Activated B cell treated with CpG ODN at 0.5 μM for 24 hours (primary cell): ENCODE data around the gene ZNF232. TPM values are rescaled to one million over a fixed set of nuclear protein-coding genes. Genes with fewer than 3 reads are reported as not detected.
"Not testable (repeated sequence)": the region's sequence is repeated elsewhere in the genome, so short reads cannot be mapped to it uniquely, and the experiment has no call there.

Source experiments
- ATAC-seq: fragments of 200-7000 bp; cut with Tn5 transposase; one replicate; pipeline ENCODE4 v1.10.0; 2021; ENCODE audit warnings: low read depth, mild to moderate bottlenecking, moderate library complexity
- CTCF ChIA-PET: fragments of 350-600 bp; sonication (Branson Sonifier 250); formaldehyde crosslinking; loops from one replicate; lab custom pipeline; 2021; ENCODE audit warnings: antibody characterized with exemption; lab: Charles Lee
- POLR2A ChIA-PET: fragments of 350-600 bp; sonication (Branson Sonifier 250); formaldehyde crosslinking; loops from one replicate; lab custom pipeline; 2021; ENCODE audit warnings: antibody characterized with exemption; lab: Charles Lee
- DNase-seq: peaks from one replicate; pipeline ENCODE4 v3.0.0; 2022
- H3K27ac Mint-ChIP-seq: one replicate; pipeline ENCODE4 v1.8.0; 2020; ENCODE audit warnings: mixed read lengths
- H3K27me3 Mint-ChIP-seq: one replicate; pipeline ENCODE4 v1.8.0; 2021; ENCODE audit warnings: mixed read lengths
- H3K36me3 Mint-ChIP-seq: one replicate; pipeline ENCODE4 v1.8.0; 2021; ENCODE audit warnings: low read depth, mixed read lengths
- H3K4me1 Mint-ChIP-seq: one replicate; pipeline ENCODE4 v1.8.0; 2021; ENCODE audit warnings: mixed read lengths
- H3K4me3 Mint-ChIP-seq: one replicate; pipeline ENCODE4 v1.8.0; 2020; ENCODE audit warnings: mild to moderate bottlenecking, mixed read lengths
- H3K9me3 Mint-ChIP-seq: one replicate; pipeline ENCODE4 v1.8.0; 2020; ENCODE audit warnings: mixed read lengths
- intact Hi-C: fragments of 100-400 bp; cut with micrococcal nuclease; formaldehyde crosslinking; loops from one replicate; pipeline ENCODE4 v1.15.1; 2024
- total RNA-seq: library from RNA; stranded (reverse); gene quantifications from 2 replicates; pipeline ENCODE4 v1.2.3, GENCODE V29; 2022
- TF ChIP-seq, protein P1 (sequence below): fragments of 200-600 bp; IDR thresholded peaks from one replicate; pipeline ENCODE4 v1.8.0; 2022; ENCODE audit warnings: antibody characterized with exemption, mild to moderate bottlenecking

ZNF232 gene
- total RNA-seq, 1 donor from 2014 or later, result 14.8 TPM

GRCh38 chr17:5131146-5131715 lies 19.6 kb upstream of the ZNF232 start:
- H3K36me3 Mint-ChIP-seq, result no peaks in the 10 kb centered on the region
- H3K27ac Mint-ChIP-seq, result no peak overlapping the region
- CTCF ChIA-PET, result no interaction called here
- H3K27me3 Mint-ChIP-seq, result peaks cover 10% of the 10 kb centered on the region
- TF ChIP-seq, protein P1, sequence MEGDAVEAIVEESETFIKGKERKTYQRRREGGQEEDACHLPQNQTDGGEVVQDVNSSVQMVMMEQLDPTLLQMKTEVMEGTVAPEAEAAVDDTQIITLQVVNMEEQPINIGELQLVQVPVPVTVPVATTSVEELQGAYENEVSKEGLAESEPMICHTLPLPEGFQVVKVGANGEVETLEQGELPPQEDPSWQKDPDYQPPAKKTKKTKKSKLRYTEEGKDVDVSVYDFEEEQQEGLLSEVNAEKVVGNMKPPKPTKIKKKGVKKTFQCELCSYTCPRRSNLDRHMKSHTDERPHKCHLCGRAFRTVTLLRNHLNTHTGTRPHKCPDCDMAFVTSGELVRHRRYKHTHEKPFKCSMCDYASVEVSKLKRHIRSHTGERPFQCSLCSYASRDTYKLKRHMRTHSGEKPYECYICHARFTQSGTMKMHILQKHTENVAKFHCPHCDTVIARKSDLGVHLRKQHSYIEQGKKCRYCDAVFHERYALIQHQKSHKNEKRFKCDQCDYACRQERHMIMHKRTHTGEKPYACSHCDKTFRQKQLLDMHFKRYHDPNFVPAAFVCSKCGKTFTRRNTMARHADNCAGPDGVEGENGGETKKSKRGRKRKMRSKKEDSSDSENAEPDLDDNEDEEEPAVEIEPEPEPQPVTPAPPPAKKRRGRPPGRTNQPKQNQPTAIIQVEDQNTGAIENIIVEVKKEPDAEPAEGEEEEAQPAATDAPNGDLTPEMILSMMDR, result no peak
- intact Hi-C loops, result no loop called here
- ATAC-seq (no peak), DNase-seq (no peak)
- no peak overlapping the region for H3K4me3 Mint-ChIP-seq
- POLR2A ChIA-PET, result no interaction called here
- H3K4me1 Mint-ChIP-seq, result no peaks in the 10 kb centered on the region
- H3K9me3 Mint-ChIP-seq, result no peaks in the 10 kb centered on the region

DNA sequence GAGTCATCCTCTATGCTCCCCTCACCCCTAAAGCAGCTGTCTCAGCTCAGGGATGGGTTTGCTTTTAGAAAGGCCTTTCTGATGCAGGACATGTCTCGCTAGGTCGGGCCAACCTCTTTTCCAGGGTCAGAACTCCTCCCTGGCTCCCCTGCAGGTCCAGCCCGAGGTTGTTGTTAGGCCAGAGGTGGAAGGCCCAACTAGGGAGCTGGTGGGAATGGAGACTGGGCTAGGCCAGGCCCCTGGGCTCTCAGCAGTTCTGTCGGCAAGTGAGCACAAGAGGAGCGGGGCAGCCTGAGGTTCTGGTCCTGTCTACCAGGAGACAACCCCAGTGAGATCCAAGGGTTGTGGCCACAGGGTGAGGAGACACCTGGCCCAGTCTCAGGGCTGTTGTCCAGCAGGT lies 19.0 kb upstream of the ZNF232 start:
- H3K36me3 Mint-ChIP-seq, POLR2A ChIA-PET, H3K27ac Mint-ChIP-seq, DNase-seq, ATAC-seq, H3K4me3 Mint-ChIP-seq, H3K4me1 Mint-ChIP-seq, H3K9me3 Mint-ChIP-seq, intact Hi-C loops, CTCF ChIA-PET: not testable (repeated sequence)
- peaks cover 14% of the 10 kb centered on the region for H3K27me3 Mint-ChIP-seq

DNA sequence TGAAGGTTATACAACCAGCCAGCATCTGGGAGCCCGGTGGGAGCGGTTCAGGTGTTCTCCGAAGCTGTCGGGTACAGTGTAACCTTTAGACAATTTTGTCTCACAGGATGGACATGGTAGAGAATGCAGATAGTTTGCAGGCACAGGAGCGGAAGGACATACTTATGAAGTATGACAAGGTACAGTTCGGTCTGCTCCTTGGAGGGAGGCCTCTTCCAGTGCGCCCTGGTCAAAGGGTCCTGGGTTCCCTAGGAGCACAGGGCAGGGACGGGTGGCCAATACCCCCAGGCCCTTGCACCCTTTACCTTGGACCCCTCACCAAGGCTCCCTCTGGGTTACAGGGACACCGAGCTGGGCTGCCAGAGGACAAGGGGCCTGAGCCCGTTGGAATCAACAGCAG lies 18.6 kb upstream of the ZNF232 start:
- H3K27ac Mint-ChIP-seq, intact Hi-C loops, H3K36me3 Mint-ChIP-seq, H3K4me3 Mint-ChIP-seq, H3K9me3 Mint-ChIP-seq, DNase-seq, ATAC-seq, POLR2A ChIA-PET, CTCF ChIA-PET, H3K4me1 Mint-ChIP-seq: not testable (repeated sequence)
- H3K27me3 Mint-ChIP-seq, result peaks cover 14% of the 10 kb centered on the region

GRCh38 chr17:5129770-5130169 lies 18.1 kb upstream of the ZNF232 start:
- H3K4me3 Mint-ChIP-seq, intact Hi-C loops, CTCF ChIA-PET, POLR2A ChIA-PET, H3K9me3 Mint-ChIP-seq, H3K4me1 Mint-ChIP-seq, H3K27ac Mint-ChIP-seq, ATAC-seq, DNase-seq, H3K36me3 Mint-ChIP-seq: not testable (repeated sequence)
- H3K27me3 Mint-ChIP-seq, result peaks cover 13% of the 10 kb centered on the region

DNA sequence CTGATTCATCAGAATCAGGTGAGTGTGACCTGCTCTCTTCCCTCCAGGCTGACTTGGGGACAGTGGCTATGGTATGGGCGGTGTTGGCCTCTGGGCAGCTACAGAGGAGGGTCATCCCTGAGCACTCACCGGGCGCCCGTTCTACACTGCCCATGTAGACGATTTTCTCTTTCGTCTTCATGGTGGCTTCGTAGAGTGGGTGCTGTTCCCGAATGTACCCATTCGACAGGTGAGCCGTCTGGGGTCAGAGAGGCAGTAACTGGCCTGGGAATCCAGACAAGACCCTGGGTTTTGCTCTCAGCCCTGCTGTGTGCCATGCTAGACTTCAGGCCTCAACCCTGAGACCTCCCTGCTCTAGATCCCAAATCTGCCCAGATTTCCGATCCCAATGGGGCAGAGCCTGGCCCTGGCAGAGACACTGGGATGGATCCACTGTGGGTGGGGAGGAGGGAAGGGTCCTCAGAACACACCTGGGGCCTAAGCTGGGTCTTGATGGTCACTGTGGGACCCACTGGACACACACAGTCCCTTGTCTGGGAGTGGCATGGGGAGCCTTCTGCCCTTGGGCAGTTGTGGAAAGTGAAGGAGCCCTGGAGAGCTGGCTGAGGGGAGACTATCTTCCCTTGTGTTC lies 17.3 kb upstream of the ZNF232 start:
- DNase-seq, result no peak
- ATAC-seq, result no peak
- Mint-ChIP-seq H3K27ac (no peak overlapping the region), H3K4me3 (no peak overlapping the region), H3K9me3 (no peaks in the 10 kb centered on the region), H3K36me3 (no peaks in the 10 kb centered on the region), H3K4me1 (no peaks in the 10 kb centered on the region), H3K27me3 (peaks cover 17% of the 10 kb centered on the region)
- intact Hi-C loops, result no loop called here
- CTCF ChIA-PET, result no interaction called here
- POLR2A ChIA-PET, result no interaction called here
- TF ChIP-seq, protein P1, result no peak

- H3K9me3 Mint-ChIP-seq, ATAC-seq, CTCF ChIA-PET, H3K4me1 Mint-ChIP-seq, H3K36me3 Mint-ChIP-seq, POLR2A ChIA-PET, intact Hi-C loops, DNase-seq, H3K27ac Mint-ChIP-seq, H3K4me3 Mint-ChIP-seq: not testable (repeated sequence)
- H3K27me3 Mint-ChIP-seq, result peaks cover 22% of the 10 kb centered on the region
These were observed 16.7 kb upstream of the ZNF232 start for GRCh38 chr17:5128387-5128786.

DNA sequence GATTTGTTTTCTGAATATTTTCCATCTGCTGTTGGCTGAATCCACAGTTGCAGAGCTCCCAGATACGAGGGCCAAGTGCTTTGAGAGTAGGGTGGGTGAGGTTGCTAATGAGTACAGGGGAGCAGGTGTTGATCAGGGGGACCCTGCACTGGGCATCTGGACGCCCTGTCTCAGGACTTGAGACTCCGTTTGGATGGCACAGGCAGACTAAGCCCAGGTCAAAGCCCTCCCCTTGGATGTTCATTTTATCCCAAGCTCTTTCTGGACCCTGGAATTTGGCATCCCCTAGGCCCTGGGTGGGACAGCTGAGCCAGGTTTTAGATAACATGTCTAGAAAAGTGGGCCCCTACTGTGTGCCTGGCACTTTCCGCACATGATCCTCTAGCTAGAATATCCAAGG lies 16.2 kb upstream of the ZNF232 start:
- TF ChIP-seq, protein P1, result no peak
- ATAC-seq (no peak), DNase-seq (no peak)
- Mint-ChIP-seq H3K27me3 (peaks cover 22% of the 10 kb centered on the region), H3K4me1 (peaks cover 3% of the 10 kb centered on the region), H3K9me3 (no peaks in the 10 kb centered on the region), H3K4me3 (no peak overlapping the region), H3K36me3 (no peaks in the 10 kb centered on the region), H3K27ac (no peak overlapping the region)
- intact Hi-C loops, result no loop called here
- CTCF ChIA-PET, result no interaction called here
- POLR2A ChIA-PET, result no interaction called here
